Activated T-cell treated with anti-CD3 and anti-CD28 coated beads for 48 hours (primary cell): ENCODE results near the gene DTNBP1.

ENCODE experiments used
- DNase-seq: peaks from one replicate; pipeline ENCODE4 v3.0.0-alpha.2; 2020; ENCODE audit warnings: low read depth

The DTNBP1 gene

GRCh38 chr6:15479761-15480160 lies 183.1 kb downstream of the DTNBP1 start:
- DNase-seq: no peak

DNA sequence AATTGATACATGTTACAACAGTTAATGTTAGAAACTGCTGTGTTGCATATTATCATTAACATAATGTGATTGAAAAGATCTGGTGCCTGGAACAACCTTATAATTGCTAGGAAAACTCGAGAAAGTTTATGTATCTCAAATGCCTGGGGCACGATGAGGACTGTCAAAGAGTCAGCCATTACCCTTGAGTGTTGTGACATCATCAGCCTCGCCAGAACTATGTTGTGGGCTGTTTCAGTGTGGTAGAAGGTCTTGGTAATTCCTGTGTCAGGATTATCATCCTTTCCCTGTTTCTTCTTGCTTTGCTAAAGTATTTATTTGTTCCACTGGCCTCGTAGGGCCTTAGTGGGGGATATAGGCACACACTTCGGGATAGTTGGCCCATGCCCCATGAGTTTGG lies 185.1 kb downstream of the DTNBP1 start:
- no peak for DNase-seq

DNA sequence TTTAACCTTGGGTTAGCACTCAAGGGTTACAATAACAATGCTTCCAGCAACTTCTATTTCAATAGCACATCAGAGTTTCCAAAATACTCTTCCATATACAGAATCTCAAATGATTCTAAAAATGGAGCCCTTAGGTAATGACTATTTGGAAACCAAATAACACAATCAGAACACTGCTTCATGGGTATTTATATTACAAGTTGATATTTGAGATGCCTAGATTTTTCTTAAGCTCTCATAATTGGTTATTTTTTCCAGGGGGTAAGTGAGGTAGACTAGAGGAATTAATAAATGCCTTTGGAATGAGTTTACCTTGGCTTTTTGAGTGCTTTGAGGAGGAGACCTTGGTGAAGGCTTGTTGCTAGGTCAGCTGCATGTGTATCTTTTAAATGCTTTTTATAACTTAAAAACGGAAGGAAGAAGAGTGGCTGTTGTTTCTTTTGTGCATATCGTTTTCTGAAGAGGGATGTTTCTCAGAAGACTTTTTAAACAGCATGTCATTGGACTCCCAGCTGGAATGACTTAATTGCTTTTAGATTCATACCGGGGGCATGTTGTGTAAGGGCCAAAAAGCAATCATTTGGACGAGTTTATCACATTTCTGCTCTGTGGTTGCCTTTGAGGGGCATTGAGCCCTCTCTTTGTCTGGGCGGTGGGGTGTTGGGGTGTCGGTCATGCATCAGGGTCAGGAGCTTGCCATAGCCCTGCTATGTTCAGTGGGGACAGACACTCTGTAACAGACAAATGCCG lies 186.0 kb downstream of the DTNBP1 start:
- no peak for DNase-seq

DNA sequence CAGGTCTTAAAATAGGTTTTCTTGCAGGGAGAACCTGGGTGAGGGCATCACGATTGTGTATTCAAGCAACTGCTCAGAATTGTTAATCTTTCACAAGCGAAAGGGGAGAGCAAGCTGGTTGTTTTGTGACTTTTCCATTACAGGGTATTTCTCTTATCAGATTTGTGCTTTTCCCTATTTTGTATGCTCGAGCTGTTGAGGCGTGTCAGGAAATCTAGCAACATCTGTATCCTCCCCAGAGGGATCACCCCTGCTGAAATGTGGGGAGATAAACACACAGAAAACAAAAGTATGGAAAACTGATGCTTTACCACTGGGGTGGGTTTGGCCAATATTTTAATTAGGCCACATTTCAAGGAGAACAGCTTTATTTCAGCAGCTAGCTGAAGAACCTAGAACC lies 187.0 kb downstream of the DTNBP1 start:
- no peak for DNase-seq

DNA sequence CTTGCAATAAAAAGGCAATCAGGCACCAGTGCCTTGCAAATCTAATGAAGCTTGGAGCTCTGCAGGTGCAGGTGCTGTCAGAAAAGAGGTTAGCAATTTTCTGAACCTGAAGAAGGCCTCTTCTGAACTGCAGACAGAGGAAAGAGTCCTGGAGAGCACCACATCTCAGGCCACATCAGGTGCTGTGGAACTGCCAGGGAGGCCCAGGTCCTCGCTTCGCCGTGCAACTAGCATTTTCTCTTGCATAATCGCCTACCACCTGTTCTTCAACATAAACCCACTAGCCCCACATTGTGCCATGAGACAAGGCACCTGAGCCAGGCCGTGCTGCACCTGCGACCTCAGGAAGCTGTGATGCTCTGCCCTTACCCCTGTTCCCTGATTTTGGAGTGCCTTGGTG lies 187.6 kb downstream of the DTNBP1 start:
- DNase-seq: no peak

DNA sequence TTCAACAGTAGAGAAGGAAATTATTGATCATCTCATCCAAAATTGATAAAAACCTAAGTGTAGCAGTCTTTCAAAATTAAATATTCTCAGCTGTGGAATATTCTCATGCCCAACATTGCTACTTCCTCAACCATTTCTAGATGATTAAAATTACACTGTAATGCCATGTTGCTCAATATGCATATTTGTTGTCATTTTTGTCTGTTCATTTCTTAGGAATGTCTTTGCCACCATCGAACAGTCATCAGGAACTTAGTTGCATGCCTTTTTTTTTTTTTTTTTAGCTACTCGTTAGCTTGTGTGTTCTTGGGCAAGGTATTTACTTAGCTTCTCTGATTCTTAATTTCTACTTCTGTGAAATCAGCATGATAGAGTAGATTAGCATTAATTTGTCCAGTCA lies 188.6 kb downstream of the DTNBP1 start:
- DNase-seq: no peak

DNA sequence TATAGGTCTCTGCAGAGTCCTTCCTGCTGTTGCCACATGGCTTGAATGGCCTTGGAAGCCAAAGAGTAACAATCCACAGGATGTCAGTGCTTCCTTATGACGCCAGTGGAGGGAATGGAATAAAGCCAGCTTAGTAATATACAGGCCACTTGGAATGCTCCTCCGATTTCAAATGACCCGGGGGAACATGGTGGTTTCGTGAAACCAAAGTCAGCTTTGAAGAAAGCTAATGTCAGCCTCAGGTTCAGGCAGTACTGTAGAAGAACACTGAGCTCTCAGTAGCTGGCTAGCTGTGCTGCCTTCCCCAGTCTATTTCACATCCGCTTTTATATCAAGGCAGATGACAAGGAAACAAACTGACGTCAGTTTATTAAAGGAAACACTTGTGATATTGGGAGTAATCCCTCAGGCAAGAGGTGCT lies 189.1 kb downstream of the DTNBP1 start:
- DNase-seq: no peak

GRCh38 chr6:15473174-15473573 lies 189.7 kb downstream of the DTNBP1 start:
- no peak for DNase-seq
